ENCODE data around the gene AMN1.
"Not testable (repeated sequence)": the region's sequence is repeated elsewhere in the genome, so short reads cannot be mapped to it uniquely, and the experiment has no call there.

Gene AMN1

DNA sequence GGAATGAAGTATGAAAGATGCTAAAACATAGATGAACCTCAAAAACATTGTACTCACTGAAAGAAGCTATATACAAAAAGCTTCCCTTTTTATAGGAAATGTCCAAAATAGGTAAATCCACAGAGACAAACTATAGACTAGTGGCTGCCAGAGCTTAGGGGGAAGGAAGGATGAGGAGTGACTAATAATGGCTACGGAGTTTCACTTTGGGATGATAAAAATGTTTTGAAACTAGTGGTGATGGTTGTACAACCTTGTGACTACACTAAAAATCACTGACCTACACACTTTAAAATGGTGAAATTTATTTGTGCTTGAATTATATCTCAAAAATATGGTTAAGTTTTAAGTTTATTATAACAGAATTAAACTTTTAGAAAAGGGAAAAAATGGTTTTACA is 37.1 kb upstream of the AMN1 start (continued):
- TF ChIP-seq, protein P1, sequence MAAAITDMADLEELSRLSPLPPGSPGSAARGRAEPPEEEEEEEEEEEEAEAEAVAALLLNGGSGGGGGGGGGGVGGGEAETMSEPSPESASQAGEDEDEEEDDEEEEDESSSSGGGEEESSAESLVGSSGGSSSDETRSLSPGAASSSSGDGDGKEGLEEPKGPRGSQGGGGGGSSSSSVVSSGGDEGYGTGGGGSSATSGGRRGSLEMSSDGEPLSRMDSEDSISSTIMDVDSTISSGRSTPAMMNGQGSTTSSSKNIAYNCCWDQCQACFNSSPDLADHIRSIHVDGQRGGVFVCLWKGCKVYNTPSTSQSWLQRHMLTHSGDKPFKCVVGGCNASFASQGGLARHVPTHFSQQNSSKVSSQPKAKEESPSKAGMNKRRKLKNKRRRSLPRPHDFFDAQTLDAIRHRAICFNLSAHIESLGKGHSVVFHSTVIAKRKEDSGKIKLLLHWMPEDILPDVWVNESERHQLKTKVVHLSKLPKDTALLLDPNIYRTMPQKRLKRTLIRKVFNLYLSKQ (tag by site-specific recombination; IDR thresholded peaks at IDR 0.05; ENCODE audit: borderline replicate concordance), result no peak
- no peak for TF ChIP-seq ZNF169 (tag by site-specific recombination; IDR thresholded peaks at IDR 0.05)
- TF ChIP-seq ZNF391 (tag by site-specific recombination; IDR thresholded peaks at IDR 0.05; ENCODE audit: borderline replicate concordance, low read depth), result no peak
- no peak for TF ChIP-seq ZNF404 (tag by site-specific recombination; IDR thresholded peaks at IDR 0.05)
- no peak for TF ChIP-seq ZNF629 (tag by site-specific recombination; IDR thresholded peaks at IDR 0.05)
- TF ChIP-seq, protein P2, sequence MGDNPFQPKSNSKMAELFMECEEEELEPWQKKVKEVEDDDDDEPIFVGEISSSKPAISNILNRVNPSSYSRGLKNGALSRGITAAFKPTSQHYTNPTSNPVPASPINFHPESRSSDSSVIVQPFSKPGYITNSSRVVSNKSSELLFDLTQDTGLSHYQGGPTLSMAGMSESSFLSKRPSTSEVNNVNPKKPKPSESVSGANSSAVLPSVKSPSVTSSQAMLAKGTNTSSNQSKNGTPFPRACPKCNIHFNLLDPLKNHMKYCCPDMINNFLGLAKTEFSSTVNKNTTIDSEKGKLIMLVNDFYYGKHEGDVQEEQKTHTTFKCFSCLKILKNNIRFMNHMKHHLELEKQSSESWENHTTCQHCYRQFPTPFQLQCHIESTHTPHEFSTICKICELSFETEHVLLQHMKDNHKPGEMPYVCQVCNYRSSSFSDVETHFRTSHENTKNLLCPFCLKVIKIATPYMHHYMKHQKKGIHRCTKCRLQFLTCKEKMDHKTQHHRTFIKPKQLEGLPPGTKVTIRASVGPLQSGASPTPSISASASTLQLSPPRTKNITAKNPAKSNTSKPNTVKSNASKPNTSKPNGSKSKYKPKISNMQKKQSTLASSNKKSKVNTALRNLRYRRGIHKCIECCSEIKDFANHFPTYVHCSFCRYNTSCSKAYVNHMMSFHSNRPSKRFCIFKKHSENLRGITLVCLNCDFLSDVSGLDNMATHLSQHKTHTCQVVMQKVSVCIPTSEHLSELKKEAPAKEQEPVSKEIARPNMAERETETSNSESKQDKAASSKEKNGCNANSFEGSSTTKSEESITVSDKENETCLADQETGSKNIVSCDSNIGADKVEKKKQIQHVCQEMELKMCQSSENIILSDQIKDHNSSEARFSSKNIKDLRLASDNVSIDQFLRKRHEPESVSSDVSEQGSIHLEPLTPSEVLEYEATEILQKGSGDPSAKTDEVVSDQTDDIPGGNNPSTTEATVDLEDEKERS (tag by site-specific recombination; IDR thresholded peaks at IDR 0.05), result no peak

DNA sequence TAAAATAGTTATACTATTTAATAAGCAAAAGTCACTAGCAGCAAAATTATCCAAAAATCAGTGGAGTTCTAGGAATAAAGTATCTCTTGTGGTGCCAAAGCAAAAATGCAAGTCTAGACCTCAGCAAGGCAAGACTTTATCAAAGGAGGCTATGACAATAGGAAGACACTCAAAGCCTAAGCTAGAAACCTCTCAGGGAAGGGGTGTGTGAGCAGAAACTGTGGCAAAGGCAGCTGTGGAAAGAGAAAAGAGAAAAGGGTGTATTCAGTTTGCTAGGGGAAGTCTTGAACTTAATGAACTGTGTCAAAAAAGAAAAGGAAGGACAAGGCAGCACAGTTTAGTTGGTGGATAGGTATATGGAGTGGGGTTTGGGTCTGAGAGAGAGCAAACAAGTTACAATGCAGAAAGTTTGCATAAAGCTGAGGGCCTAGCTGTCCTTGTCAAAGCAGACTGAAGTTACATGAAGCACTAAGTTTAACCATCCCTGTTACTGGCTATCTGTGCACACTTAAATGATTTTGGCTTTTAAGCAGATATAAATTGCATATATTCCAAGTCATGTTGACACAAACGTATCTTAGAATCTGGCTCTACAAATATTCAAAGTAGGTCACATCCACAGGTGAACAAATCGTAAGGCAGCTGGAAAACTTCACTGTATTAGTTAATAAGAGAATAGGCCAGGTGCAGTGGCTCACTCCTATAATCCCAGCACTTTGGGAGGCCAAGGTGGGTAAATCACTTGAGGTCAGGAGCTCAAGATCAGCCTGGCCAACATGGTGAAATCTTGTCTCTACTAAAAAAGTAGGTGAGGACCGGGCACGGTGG is 31.0 kb upstream of the AMN1 start:
- H3K4me1 ChIP-seq (ENCODE audit: control insufficient read depth, insufficient read depth, low read length), result no peaks in the 10 kb centered on the region; the same call in 1 of the 2 replicates
- CTCF ChIA-PET, result interaction anchor here (0.5 kb wide), 1 partner anchor 189 kb away, joined by 4 read pairs; no protein-coding TSS in a partner anchor

DNA sequence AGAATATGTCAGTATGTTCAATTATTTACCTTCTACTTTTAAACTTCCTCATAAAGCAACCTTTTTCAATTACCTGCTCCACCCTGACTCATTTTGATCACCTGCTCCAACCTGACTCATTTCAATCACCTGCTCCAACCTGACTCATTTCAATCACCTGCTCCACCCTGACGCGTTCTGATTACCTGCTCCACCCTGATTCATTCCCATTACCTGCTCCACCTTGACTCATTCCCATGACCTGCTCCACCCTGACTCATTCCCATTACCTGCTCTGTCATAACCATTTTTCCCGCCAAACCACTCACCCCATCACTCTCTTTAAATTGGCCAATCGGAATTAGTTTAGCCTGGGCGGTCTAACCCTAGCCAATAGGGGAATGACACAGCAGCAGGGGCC is 29.5 kb upstream of the AMN1 start:
- H3K9me3 ChIP-seq (ENCODE audit: control insufficient read depth, insufficient read depth, low read depth, low read length); H3K4me1 ChIP-seq (ENCODE audit: control insufficient read depth, insufficient read depth, low read length); H3K4me3 ChIP-seq (ENCODE audit: low read depth, low read length); H3K36me3 ChIP-seq (ENCODE audit: control insufficient read depth in 2 of 2, insufficient read depth in 1 of 2, low read length in 2 of 2); H3K27ac ChIP-seq (ENCODE audit: extremely low read depth, low read depth, low read length); CTCF ChIA-PET; POLR2A ChIA-PET: not testable (repeated sequence)
- TF ChIP-seq RBAK (tag by site-specific recombination; IDR thresholded peaks at IDR 0.05) (peak; percentile 27; the same call in 1 of the 2 replicates), SALL2 (tag by site-specific recombination; IDR thresholded peaks at IDR 0.05; ENCODE audit: borderline replicate concordance) (peak; percentile 66; the same call in 1 of the 2 replicates), KLF1 (tag by site-specific recombination; IDR thresholded peaks at IDR 0.05) (peak; percentile 74), SP3 (tag by site-specific recombination; IDR thresholded peaks at IDR 0.05) (peak; percentile 39; the same call in 1 of the 2 replicates), ZNF223 (tag by site-specific recombination; IDR thresholded peaks at IDR 0.05) (peak; percentile 98), ZNF621 (tag by site-specific recombination; IDR thresholded peaks at IDR 0.05) (0 out of 2 replicates have a peak, but pooled peaks have one; percentile 68), ZNF169 (tag by site-specific recombination; IDR thresholded peaks at IDR 0.05) (peak; percentile 82; the same call in 1 of the 2 replicates)
- TF ChIP-seq, protein P3, sequence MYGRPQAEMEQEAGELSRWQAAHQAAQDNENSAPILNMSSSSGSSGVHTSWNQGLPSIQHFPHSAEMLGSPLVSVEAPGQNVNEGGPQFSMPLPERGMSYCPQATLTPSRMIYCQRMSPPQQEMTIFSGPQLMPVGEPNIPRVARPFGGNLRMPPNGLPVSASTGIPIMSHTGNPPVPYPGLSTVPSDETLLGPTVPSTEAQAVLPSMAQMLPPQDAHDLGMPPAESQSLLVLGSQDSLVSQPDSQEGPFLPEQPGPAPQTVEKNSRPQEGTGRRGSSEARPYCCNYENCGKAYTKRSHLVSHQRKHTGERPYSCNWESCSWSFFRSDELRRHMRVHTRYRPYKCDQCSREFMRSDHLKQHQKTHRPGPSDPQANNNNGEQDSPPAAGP (tag by site-specific recombination; IDR thresholded peaks at IDR 0.05), result peak; percentile 77
- TF ChIP-seq, protein P4, sequence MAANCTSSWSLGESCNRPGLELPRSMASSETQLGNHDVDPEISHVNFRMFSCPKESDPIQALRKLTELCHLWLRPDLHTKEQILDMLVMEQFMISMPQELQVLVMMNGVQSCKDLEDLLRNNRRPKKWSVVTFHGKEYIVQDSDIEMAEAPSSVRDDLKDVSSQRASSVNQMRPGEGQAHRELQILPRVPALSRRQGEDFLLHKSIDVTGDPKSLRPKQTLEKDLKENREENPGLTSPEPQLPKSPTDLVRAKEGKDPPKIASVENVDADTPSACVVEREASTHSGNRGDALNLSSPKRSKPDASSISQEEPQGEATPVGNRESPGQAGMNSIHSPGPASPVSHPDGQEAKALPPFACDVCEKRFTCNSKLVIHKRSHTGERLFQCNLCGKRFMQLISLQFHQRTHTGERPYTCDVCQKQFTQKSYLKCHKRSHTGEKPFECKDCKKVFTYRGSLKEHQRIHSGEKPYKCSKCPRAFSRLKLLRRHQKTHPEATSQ (tag by site-specific recombination; IDR thresholded peaks at IDR 0.05), result 0 out of 2 replicates have a peak, but pooled peaks have one; percentile 47

More for the DNA sequence above, 31.0 kb upstream of the AMN1 start:
- POLR2A ChIA-PET, result no interaction called here
- TF ChIP-seq, protein P5, sequence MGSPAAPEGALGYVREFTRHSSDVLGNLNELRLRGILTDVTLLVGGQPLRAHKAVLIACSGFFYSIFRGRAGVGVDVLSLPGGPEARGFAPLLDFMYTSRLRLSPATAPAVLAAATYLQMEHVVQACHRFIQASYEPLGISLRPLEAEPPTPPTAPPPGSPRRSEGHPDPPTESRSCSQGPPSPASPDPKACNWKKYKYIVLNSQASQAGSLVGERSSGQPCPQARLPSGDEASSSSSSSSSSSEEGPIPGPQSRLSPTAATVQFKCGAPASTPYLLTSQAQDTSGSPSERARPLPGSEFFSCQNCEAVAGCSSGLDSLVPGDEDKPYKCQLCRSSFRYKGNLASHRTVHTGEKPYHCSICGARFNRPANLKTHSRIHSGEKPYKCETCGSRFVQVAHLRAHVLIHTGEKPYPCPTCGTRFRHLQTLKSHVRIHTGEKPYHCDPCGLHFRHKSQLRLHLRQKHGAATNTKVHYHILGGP (tag by site-specific recombination; IDR thresholded peaks at IDR 0.05), result no peak
- TF ChIP-seq ZNF132 (tag by site-specific recombination; IDR thresholded peaks at IDR 0.05; ENCODE audit: borderline replicate concordance), result no peak
- TF ChIP-seq, protein P6, sequence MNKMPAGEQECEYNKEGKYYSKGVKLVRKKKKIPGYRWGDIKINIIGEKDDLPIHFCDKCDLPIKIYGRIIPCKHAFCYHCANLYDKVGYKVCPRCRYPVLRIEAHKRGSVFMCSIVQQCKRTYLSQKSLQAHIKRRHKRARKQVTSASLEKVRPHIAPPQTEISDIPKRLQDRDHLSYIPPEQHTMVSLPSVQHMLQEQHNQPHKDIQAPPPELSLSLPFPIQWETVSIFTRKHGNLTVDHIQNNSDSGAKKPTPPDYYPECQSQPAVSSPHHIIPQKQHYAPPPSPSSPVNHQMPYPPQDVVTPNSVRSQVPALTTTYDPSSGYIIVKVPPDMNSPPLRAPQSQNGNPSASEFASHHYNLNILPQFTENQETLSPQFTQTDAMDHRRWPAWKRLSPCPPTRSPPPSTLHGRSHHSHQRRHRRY (tag by site-specific recombination; IDR thresholded peaks at IDR 0.05), result no peak
- no peak for TF ChIP-seq ZSCAN30 (tag by site-specific recombination; IDR thresholded peaks at IDR 0.05)
- no peak for TF ChIP-seq ZNF350 (tag by site-specific recombination; IDR thresholded peaks at IDR 0.05)
- no peak for TF ChIP-seq ZNF37A (tag by site-specific recombination; IDR thresholded peaks at IDR 0.05)
- Histone ChIP-seq H3K27ac (ENCODE audit: extremely low read depth, low read depth, low read length) (no peak overlapping the region), H3K4me3 (ENCODE audit: low read depth, low read length) (no peak overlapping the region), H3K36me3 (ENCODE audit: control insufficient read depth in 2 of 2, insufficient read depth in 1 of 2, low read length in 2 of 2) (no peaks in the 10 kb centered on the region), H3K9me3 (ENCODE audit: control insufficient read depth, insufficient read depth, low read depth, low read length) (no peaks in the 10 kb centered on the region)
